ENCODE measurements around the gene CFAP107.

GRCh38 chr1:12738934-12739333 is 7.1 kb upstream of the CFAP107 start:
- TF ChIP-seq CTCF (conservative IDR thresholded peaks at IDR 0.05 in 1 of 2, IDR thresholded peaks at IDR 0.05 in 1 of 2; ENCODE audit: extremely low read depth in 1 of 2, insufficient read depth in 1 of 2, low read depth in 1 of 2, low read length in 2 of 2): no peak
- no peak for TF ChIP-seq EZH2 (IDR thresholded peaks at IDR 0.05; ENCODE audit: borderline replicate concordance, low read length)
